Calu3 (cell line): Measurements from ENCODE around the gene ZNF680. TPM values are rescaled to one million over a fixed set of nuclear protein-coding genes. Genes with fewer than 3 reads are reported as not detected.

Experiments used
- BruUV-seq: library from RNA; stranded (reverse); fragments of 400-500 nt; replicated peaks from 2 replicates; lab custom pipeline; 2021; lab: Mats Ljungman, UMichigan
- CTCF ChIA-PET: fragments of 300-600 bp; sonication (Branson Sonifier 250); formaldehyde crosslinking; loops from one replicate; lab custom pipeline; 2022; ENCODE audit warnings: antibody characterized with exemption; lab: Charles Lee
- DNase-seq: peaks from one replicate; pipeline ENCODE4 v3.0.0; 2022
- H3K27ac Mint-ChIP-seq: one replicate; pipeline ENCODE4 v1.8.0; 2022; ENCODE audit warnings: mixed read lengths; ENCODE audit not compliant: unreplicated experiment
- H3K27me3 Mint-ChIP-seq: one replicate; pipeline ENCODE4 v1.8.0; 2022; ENCODE audit warnings: mixed read lengths; ENCODE audit not compliant: unreplicated experiment
- H3K36me3 Mint-ChIP-seq: one replicate; pipeline ENCODE4 v1.8.0; 2022; ENCODE audit warnings: mild to moderate bottlenecking, moderate library complexity, mixed read lengths; ENCODE audit not compliant: insufficient read depth, unreplicated experiment
- H3K4me1 Mint-ChIP-seq: one replicate; pipeline ENCODE4 v1.8.0; 2022; ENCODE audit warnings: mild to moderate bottlenecking, low read depth, mixed read lengths; ENCODE audit not compliant: unreplicated experiment
- H3K4me3 Mint-ChIP-seq: one replicate; pipeline ENCODE4 v1.8.0; 2022; ENCODE audit warnings: mild to moderate bottlenecking, low read depth, moderate library complexity, mixed read lengths; ENCODE audit not compliant: unreplicated experiment
- H3K9me3 Mint-ChIP-seq: one replicate; pipeline ENCODE4 v1.8.0; 2022; ENCODE audit warnings: low read depth, mixed read lengths; ENCODE audit not compliant: unreplicated experiment
- intact Hi-C: fragments of 100-400 bp; cut with micrococcal nuclease; formaldehyde crosslinking; loops from one replicate; pipeline ENCODE4 v1.10.0; 2022; ENCODE audit not compliant: unreplicated experiment
- total RNA-seq: library from RNA; stranded (reverse); gene quantifications from 2 replicates; pipeline ENCODE4 v1.2.3, GENCODE V29; 2022
- TF ChIP-seq, protein P1 (sequence below): fragments of 200-600 bp; IDR thresholded peaks from one replicate; pipeline ENCODE4 v1.8.0; 2022; ENCODE audit warnings: antibody characterized with exemption; ENCODE audit not compliant: unreplicated experiment

The ZNF680 gene
- total RNA-seq, 1 experiment from 2014 or later = 14.5 TPM

DNA sequence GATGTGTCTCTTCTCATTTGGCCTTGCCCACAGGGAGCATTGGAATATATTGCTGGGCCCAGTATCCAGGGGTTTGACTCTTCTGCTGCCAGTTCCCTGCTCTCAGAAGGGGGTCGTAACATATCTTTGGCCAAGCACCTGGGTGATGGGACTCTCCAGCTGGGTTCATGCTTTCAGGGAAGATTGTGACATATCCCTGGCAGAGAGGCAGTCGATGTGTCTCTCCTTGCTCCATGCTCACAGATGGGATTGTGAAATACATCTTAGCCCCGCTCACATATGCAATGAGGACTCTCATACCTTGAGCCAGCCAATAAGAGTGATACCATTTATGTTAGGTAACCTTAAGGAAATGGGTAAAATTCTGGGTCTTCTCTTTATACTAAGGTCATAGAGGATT, 39.2 kb upstream of the ZNF680 start:
- Mint-ChIP-seq H3K27me3 (no peaks in the 10 kb centered on the region), H3K27ac (no peak overlapping the region), H3K9me3 (peaks cover 2% of the 10 kb centered on the region), H3K36me3 (no peaks in the 10 kb centered on the region), H3K4me3 (no peak overlapping the region), H3K4me1 (no peaks in the 10 kb centered on the region)
- CTCF ChIA-PET = interaction anchor here (0.6 kb wide), 1 partner anchor 159 kb away, joined by 6 read pairs; no protein-coding TSS in a partner anchor
- no peak for DNase-seq
- intact Hi-C loops = no loop called here
- TF ChIP-seq, protein P1, sequence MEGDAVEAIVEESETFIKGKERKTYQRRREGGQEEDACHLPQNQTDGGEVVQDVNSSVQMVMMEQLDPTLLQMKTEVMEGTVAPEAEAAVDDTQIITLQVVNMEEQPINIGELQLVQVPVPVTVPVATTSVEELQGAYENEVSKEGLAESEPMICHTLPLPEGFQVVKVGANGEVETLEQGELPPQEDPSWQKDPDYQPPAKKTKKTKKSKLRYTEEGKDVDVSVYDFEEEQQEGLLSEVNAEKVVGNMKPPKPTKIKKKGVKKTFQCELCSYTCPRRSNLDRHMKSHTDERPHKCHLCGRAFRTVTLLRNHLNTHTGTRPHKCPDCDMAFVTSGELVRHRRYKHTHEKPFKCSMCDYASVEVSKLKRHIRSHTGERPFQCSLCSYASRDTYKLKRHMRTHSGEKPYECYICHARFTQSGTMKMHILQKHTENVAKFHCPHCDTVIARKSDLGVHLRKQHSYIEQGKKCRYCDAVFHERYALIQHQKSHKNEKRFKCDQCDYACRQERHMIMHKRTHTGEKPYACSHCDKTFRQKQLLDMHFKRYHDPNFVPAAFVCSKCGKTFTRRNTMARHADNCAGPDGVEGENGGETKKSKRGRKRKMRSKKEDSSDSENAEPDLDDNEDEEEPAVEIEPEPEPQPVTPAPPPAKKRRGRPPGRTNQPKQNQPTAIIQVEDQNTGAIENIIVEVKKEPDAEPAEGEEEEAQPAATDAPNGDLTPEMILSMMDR = no peak
- BruUV-seq = no TSS peak

- no peaks in the 10 kb centered on the region for H3K36me3 Mint-ChIP-seq
- TF ChIP-seq, protein P1 = no peak
- DNase-seq = no peak
- H3K4me1 Mint-ChIP-seq = no peaks in the 10 kb centered on the region
- no peak overlapping the region for H3K27ac Mint-ChIP-seq
- CTCF ChIA-PET = no interaction called here
- no peaks in the 10 kb centered on the region for H3K27me3 Mint-ChIP-seq
- H3K9me3 Mint-ChIP-seq = peaks cover 3% of the 10 kb centered on the region
- no TSS peak for BruUV-seq
- intact Hi-C loops = no loop called here
- no peak overlapping the region for H3K4me3 Mint-ChIP-seq
Observed at GRCh38 chr7:64599359-64599758, 36.5 kb upstream of the ZNF680 start.

DNA sequence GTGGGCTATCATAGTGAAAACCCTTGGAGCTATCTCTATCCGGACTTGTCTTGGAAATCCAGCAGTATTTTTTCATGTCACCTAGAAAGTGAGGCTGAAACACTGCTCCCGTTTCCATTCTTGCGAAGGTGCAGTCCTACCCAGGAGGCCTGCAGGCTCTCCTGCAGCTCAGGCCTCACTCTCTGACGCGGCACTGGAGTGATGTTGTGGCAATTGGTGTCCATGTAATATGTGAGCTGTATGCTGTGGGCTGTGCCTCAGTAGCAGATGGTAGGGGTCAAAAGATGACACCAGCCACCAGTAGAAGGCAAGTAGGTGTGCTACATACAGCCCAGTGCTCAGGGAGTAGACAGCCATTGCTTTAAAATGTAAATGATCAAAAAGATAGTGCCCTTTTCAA, 28.1 kb upstream of the ZNF680 start:
- no peaks in the 10 kb centered on the region for H3K4me1 Mint-ChIP-seq
- H3K36me3 Mint-ChIP-seq = no peaks in the 10 kb centered on the region
- no peak overlapping the region for H3K4me3 Mint-ChIP-seq
- no peaks in the 10 kb centered on the region for H3K9me3 Mint-ChIP-seq
- TF ChIP-seq, protein P1 = no peak
- intact Hi-C loops = no loop called here
- DNase-seq = no peak
- CTCF ChIA-PET = no interaction called here
- BruUV-seq = no TSS peak
- H3K27me3 Mint-ChIP-seq = no peaks in the 10 kb centered on the region
- no peak overlapping the region for H3K27ac Mint-ChIP-seq

DNA sequence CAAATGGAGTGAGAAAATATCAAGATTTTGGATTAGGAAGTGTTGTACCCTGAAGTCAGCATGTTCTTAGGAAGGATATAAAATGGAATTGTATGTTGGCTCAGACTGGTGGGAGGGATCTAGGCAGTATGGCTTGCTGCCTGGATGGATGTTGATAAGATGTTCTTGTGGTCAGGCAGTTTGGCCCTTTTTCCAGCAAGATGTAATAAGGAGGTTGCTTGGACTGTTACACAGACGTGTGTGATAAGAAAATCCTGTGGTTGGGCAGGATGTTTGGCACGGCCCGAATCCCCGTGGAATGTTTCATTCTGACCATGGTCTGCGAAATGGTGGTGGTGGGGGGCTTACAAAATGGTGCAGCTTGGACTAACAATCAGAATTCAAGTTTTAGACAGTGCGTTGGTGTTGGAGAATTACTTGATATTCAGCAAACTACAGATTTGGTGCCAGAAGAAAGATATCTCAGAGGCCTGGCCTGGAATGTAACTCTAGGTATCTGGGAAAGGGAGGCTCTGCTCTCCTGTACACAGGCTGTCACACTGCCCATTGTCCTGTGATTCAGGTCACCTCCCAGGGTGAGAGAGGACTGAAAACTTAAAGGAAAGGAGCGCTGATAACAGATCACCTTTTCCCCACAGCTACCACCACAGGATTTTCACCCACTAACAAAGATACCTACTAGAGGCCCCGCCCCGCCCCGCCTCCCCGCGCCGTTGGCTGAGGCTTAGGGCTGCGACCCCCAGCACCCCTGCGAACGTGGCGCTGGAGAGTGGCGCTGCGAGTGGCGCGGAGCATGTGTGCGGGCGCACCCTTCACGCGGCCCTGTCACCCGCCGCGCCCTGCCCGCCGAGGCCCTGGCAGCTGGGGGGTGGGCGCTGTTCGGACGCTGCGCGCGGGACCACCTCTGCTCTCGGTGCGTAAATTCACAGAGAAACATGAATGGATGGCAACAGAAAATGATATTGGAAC, 19.3 kb upstream of the ZNF680 start:
- no peaks in the 10 kb centered on the region for H3K36me3 Mint-ChIP-seq
- BruUV-seq = no TSS peak
- no peaks in the 10 kb centered on the region for H3K27me3 Mint-ChIP-seq
- no peak overlapping the region for H3K4me3 Mint-ChIP-seq
- DNase-seq = no peak
- intact Hi-C loops = no loop called here
- TF ChIP-seq, protein P1 = no peak
- H3K4me1 Mint-ChIP-seq = no peaks in the 10 kb centered on the region
- H3K9me3 Mint-ChIP-seq = no peaks in the 10 kb centered on the region
- CTCF ChIA-PET = no interaction called here
- no peak overlapping the region for H3K27ac Mint-ChIP-seq
